GM21367 (cell line): ENCODE results near the gene CYP4F22.
"Not testable (repeated sequence)": the region's sequence is repeated elsewhere in the genome, so short reads cannot be mapped to it uniquely, and the experiment has no call there.

Experiments used
- ATAC-seq: cut with Tn5 transposase; IDR thresholded peaks from one replicate; pipeline ENCODE4 v1.9.1; 2021; ENCODE audit not compliant: unreplicated experiment

CYP4F22 gene

GRCh38 chr19:15508035-15508710, at the start of gene CYP4F22:
Gene CYP4F22, plus strand, starts transcription at chr19:15508525. Its CDS starts 16,812 bp downstream, at chr19:15525337.
- ATAC-seq: no peak

DNA sequence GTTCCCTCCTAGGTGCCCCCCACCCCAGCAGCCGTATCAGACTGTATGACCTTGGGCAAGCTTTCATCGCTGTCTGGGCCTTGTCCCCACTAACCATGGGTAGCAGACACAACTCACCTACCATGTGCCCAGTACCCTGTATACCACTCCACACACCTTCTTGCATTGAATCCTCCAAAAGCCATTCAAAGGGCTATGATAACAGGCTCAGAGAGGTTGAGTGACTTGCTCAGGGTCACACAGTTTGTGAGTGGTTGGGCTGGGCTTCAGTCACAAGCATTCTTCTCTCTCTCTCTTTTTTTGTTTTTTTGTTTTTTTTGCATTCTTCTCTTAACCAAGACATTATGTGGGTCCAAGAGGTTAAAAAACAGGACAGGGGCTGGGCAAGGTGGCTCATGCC, 46.6 kb upstream of the CYP4F22 start:
- no peak for ATAC-seq

- peak; percentile 20 for ATAC-seq
Observed at GRCh38 chr19:15463861-15464371, 44.4 kb upstream of the CYP4F22 start.

DNA sequence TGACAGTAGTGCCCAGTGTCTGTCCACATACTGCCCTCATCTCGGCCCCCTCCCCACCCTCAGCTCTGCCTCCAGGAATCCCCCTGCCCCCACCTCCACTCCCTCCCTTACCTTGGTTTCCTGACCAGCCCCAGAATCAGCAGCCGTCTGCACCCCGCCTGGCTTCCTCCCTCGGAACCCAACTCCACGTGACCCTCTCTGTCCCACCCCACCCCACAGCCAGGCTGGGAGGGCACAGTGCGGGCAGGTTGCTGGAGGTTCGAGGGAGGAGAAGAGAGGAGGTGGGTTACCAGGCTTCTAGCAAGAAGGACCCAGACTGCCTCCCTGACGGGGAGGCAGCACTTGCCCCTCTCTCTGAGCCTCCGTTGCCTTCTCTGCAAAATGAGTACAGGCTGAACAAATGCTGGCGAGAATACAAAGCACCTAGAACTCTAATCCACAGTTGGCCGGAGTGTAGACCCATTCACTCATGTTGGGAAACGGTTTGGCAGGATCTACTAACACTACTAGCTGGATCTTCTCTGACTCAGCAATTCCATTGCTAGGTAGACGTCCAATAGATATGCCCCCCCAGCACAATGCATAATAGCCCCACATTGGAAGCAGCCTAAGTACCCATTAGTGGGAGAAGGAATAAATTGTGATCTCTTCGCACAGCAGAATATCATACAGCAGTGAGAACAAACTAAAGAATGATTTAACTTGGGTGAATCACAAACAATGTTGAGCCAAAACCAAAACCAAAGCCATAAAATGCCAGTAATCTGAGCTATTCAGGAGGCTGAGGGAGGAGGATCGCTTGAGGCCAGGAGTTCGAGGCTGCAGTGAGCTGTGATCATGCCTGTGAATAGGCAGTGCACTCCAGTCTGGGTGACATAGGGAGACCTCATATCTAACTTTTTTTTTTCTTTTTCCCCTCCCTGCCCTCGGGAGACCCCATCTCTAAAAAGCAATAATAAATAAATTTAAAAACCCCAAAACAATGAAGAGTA, 43.6 kb upstream of the CYP4F22 start, which contains the start of gene RASAL3:
RASAL3 (minus strand) TSS at position 151 of the 992 bp plus-strand sequence. CDS start 186 bp downstream, outside the sequence.
- ATAC-seq: peak; percentile 44

DNA sequence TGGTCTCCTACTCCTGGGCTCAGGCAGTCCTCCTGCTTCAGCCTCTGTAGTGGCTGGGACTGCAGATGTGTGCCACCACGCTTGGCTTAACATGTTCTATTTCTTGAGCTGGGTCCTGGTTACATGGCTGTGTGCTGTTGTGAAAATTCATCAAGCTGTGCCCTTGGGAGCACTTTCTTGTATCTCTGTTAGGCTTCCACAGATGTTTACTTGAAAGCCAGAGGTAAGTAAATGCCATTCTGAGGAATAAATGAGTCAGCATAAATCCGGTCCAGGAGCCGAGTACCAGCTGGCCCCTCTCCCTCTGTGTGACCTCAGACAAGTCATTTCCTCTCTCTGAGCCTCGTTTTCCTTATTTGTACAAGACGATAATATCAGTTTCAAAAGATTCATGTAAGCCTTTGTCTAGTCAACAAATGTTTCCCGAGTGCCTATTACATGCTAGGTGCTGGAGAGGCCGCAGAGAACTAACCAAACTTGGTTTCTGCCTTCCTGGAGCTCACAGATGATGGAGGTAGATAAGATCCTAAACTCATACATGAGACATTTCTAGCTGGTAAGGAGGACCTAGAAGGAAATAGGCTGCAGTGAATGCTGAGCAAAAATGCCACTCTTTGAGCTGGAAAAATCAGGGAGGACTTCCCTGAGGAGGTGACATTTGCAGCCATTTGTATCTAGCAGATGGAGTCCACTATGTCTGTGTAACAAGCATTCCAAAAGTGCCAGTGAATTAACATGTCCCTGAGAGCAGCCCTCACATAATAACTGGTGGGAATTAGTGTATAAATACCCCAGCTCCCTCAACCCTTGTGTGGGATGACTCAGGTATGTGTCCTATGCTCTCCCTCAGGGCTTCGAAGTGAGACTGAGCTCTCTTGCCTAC, 41.2 kb upstream of the CYP4F22 start:
- ATAC-seq: no peak

DNA sequence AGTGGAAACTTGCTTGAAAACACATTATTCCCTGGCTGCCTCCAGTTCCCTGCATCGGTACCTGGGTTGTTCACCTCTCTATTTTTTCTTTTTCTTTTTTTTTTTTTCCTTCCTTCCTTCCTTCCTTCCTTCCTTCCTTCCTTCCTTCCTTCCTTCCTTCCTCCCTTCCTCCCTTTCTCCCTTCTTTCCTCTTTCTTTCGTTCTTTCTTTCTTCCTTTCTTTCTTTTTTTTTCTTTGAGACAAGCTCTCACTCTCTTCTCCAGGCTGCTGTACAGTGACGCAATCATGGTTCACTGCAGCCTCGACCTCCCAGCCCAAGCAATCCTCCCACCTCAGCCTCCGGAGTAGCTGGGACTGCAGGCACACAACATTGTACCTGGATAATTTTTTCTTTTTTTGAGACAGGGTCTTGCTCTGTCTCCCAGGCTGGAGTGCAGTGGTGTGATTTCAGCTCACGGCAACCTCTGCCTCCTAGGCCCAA, 40.6 kb upstream of the CYP4F22 start:
- no peak for ATAC-seq

GRCh38 chr19:15468675-15469512, 39.4 kb upstream of the CYP4F22 start:
- ATAC-seq: no peak

DNA sequence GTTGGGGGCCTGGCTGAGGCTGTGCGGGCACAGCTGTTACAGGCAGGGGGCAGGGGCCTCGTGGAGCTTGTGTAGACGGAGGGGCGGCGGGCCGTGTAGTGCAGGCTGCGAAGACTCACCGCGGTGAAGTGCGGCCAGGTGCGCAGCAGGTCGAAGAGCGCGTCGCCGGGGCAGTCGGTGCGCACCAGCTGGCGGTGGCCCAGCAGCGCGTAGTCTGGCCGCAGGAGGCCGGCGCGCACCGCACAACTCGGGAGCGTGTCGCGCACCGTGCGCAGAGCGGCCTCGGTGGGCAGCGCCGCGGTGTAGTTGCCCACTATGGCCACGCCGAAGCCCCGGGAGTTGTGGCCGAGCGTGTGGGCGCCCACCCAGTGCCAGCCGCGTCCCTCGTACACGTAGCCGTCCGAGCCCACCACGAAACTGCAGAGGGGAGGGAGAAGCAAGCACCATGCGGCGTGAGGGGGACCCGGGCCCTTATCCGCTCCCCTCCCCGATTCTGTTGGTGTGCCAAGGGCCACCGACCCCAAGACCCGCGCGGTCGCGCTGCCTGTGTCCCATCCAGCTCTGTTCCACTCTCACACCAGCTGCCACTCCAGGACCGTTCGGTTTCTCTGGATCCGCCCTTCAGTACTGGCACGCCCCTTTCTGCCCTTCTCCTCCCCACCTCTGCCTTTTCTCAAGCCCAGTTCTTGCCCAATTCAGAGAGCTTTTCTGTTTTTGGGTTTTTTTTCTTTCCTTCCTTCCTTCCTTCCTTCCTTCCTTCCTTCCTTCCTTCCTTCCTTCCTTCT, 38.6 kb upstream of the CYP4F22 start:
- ATAC-seq: no peak

DNA sequence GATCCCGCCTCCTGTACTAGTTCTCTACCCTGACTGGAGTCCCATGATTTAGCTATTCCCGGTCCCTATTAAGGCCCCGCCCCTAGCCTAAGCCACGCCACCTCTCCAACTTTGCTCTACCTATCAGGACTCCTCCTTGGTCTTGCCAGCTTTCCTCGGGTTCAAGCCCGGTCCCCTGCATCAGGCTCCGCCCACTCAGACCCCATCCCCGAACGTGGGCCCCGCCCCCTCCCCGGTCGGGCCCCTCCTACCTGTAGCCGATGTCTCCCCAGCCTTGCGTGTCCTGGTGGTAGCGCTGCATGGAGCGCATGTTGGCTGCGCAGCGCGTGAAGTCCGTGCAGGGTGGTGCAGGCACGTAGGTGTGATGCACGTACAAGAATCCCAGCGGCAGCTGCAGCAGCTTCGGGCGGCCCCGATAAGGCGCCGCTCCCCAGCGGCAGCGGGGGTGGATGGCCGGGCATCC, 36.7 kb upstream of the CYP4F22 start:
- no peak for ATAC-seq

GRCh38 chr19:15473821-15474220, 34.5 kb upstream of the CYP4F22 start:
- ATAC-seq: not testable (repeated sequence)

DNA sequence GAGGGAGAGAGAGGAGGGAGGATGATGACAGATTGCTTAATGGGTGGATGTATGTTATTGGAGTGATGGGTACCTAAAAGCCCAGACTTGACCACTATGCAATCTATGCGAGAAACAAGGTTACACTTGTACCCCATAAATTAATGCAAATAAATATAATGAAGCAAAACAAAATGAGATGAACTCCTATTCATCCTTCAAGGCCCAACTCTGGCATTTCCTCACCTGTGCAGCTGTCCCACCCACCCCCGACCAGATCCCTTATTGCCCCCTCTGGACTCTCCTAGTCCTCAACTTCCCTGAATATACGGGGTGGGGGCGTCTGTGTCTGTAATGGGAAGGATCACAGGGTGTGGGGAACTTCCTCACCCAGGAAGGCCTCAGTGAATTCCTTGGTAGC, 33.2 kb upstream of the CYP4F22 start:
- no peak for ATAC-seq

DNA sequence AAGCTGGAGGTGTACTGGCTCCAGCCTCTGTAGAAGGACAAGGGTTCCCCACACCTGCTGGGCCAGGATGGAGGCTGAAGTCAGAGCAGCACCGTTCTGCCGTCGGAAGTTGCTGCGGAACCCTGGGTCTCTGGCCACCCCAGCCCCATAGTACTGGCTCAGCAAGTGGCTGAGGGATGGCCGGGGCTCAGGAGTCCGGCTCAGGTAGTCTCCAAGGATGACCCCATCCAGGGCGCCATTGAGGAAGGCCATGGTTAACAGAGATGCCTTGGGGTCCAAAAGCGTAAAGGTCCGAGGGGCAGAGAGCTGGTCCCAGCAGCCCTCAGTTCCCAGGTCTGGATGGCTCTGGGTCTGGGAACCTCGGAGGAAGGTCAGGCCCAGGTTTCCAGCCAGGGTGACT, 32.7 kb upstream of the CYP4F22 start:
- no peak for ATAC-seq

DNA sequence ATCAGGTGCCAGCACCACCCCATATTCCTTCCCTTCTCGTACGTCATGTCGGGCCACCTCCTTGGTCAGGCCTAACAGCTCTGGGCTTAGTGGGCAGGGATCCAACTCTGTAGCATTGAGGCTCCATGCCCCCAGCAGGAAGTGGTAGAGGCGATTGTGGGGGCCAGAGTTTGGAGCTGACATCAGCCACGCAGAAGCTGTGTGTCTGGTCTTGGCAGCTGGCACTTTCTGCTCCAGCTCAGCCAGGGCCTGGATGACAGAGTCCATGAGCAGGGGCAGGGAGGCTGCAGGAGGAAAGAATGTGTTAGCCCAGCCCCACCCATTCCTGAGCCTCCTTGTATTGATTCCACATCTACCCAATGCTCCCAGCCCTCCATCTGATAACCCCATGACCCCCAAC, 32.0 kb upstream of the CYP4F22 start:
- ATAC-seq: no peak

DNA sequence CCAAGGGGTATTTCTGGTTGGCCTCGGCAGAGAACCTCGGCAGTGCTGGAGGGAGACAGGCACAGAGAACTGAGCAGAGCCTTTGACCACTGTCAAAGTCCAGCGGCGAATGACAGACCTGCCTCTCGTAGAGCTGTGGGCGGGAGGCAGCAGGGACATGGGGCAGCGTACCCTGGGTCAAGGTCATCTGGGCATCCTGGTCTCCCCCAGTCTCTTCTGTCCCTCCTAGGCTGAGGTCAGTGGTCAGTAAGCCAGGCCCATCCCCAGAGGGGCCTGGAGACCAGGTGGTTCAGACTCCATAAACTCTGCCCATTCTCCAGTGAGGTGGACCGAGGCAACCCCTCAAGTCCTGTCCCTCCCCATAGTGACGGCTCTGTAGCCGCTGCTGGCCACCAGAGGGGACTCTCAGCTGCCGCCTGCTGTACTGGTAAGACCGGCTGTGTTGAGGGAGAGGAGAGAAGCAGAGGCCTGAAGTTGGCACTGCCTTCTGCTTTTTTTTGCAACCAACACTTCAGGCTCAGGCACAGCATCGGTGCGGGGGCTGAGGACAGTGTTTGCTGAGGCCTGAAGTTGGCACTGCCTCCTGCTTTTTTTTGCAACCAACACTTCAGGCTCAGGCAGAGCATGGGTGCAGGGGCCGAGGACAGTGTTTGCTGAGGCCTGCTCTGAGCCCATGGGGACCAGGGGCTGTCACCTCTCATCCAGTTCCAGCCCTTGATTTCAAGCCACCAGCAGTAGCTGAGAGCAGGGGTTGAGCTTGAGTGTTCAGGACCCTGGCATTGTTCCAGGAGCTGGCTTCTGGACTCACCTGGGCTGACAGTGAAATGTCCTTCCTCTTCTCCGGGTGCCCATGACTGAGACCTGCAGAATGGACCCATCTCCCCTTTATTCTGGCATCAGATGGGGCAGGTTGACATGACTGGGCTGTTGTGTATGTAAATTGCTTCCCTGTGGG, 28.7 kb upstream of the CYP4F22 start, which contains the start of gene PGLYRP2:
PGLYRP2 (minus strand) TSS at position 111 of the 955 bp plus-strand sequence. CDS start 130 bp downstream, outside the sequence.
- ATAC-seq: no peak

- ATAC-seq: not testable (repeated sequence)
Observed at GRCh38 chr19:15480996-15481395, 27.3 kb upstream of the CYP4F22 start.

GRCh38 chr19:15485768-15486167, 22.6 kb upstream of the CYP4F22 start:
- ATAC-seq: not testable (repeated sequence)

DNA sequence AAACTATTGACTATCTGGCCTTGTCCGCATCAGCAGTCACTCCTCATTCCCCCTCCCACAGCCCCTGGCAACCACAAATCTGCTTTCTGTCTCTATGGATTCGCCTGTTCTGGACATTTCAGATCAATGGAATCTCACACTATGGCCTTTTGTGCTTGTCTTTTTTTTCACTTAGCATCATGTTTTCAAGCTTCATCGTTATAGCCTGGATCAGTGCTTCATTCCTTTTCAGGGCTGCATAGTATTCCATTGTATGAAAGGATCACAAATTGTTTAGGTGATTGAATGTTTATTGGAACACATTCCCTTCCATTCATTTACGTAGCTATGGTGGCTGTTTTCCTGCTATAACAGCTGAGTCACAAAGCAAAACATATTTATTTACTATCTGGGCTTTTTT, 21.3 kb upstream of the CYP4F22 start:
- no peak for ATAC-seq
